SHP77 treated with DMSO at 0.1 percent for 48 hours (cell line): ENCODE data around the gene ITGA2B.
"Not testable (repeated sequence)": the region's sequence is repeated elsewhere in the genome, so short reads cannot be mapped to it uniquely, and the experiment has no call there.

Experiments used
- DNase-seq: peaks from one replicate; lab custom pipeline; 2025; lab: John Stamatoyannopoulos, UW

The ITGA2B gene

GRCh38 chr17:44390250-44390870, 911 bp upstream of the ITGA2B start:
- DNase-seq: no peak

GRCh38 chr17:44389723-44390202, 314 bp upstream of the ITGA2B start:
- DNase-seq: no peak

DNA sequence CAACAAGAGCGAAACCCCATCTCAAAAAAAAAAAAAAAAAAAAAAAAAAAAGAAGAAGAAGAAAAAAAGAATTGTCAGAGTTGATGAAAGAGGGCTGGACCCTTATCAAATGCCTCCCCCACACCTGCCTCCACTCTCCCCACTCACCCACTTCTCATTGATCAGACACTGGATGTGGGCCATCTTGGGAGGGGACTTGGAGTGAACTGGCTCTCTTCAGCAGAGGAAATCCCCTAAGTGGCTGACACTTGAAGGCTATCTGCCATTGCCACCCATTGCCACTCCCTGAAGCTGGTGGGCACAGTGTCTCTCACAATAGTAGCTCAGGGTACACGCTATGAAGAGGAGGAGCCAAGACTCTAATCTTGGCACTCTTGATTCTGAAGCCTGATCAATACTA, 1.6 kb downstream of the ITGA2B start:
- DNase-seq: no peak

DNA sequence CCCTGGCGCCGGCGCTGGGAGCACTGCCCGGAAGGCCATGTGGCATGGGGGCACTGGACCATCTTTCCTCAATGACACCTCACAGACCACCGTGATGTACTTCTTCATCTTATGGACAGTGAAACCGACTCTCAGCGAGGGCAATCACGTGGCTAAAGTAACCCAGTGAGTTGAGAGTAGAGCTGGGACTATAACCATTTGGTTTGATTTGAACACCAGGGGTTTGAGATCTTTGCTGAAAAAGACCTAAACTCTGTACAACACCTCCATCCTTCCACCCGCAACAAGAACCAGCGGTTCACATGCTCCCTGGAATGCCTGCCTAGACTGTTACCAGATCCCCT, 3.3 kb downstream of the ITGA2B start:
- DNase-seq: no peak

DNA sequence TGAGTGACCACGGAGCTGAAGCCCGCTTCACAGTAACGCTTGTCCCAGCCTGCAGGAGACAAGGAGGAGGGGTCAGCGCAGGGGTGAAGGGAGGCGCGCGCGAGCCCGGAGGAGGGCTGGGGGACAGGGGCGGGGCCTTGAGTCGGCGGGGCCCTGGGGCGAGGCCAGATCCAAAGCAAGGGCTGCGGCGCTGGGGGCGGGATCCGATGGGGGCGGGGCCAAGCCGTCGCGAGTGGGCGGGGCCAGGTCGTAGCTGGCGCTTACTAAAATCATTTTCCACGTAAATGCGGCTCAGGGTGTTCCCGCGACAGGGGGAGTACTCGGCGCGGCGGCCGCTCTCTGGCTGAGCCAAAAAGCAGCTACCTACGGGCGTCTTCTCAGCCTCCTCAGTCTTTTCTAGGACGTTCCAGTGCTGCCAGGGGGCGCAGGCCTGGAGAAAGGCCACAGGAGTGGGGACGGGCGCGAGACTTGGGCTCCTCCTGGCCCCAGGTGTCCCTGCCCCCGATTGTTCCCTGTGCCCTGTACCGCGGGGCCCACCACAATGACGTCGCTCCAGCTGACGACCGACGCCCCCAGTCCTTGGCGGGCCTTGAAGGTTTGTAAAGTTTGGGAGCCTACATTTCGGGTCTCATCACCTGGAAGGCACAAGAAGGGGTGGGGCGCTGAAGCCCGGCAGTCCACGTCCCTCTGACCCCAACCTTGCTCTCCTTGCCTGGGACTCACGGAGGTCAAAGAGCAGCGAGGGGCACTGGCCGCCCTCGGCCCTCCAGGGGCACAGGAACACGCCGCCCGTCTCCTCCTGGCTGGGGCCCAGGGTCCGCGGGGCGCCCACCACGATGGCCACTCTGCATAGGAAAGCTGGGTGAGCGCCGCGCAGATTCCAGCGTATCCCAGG, 3.9 kb downstream of the ITGA2B start:
- peak; percentile 32 for DNase-seq

DNA sequence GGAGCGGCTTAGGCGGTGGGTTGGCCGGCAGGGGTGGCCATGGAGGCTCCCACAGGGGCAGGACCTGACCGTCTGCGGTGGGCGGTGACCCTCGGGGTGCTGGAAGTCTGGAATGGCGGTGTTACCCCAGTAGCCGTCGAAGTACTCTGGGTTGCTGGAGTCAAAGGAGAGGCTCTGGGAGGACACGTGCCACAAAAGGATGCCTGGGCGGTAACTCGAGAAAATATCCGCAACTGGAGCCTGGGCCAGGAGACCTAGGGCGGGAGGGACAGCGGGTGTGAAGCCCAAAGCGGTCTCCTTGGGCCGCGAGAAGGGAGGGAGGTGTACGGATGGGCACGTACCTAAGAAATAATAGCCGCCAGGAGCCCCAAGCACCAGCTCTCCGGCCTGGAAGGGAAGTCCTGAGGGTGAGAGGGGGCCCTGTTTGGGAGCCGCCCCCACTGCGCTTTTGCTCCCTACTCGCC, 4.6 kb downstream of the ITGA2B start:
- DNase-seq: no peak

GRCh38 chr17:44384281-44384822, 5.1 kb downstream of the ITGA2B start:
- DNase-seq: no peak

- DNase-seq: no peak
These were observed 5.6 kb downstream of the ITGA2B start for GRCh38 chr17:44383861-44384260.

DNA sequence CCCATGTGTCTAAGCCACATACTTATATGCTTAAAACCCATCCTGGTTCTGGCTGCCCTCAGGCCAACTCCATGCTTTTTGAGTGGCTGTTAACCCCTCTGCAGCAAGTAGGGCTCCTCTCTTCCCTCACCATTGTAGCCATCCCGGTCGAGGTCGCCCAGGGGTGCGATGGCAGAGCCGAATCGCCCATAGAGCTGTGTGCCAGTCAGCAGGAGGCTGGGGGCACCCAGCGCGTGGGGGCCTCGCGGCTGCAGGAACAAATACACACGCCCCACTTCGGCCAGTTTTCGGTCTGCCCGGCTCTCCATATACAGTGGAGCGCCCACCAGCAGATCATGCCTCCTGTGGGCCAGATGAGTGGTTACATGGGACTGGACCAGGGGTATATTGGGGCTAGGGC, 6.1 kb downstream of the ITGA2B start:
- DNase-seq: no peak

- no peak for DNase-seq
These were observed 6.5 kb downstream of the ITGA2B start for GRCh38 chr17:44382917-44383316.

DNA sequence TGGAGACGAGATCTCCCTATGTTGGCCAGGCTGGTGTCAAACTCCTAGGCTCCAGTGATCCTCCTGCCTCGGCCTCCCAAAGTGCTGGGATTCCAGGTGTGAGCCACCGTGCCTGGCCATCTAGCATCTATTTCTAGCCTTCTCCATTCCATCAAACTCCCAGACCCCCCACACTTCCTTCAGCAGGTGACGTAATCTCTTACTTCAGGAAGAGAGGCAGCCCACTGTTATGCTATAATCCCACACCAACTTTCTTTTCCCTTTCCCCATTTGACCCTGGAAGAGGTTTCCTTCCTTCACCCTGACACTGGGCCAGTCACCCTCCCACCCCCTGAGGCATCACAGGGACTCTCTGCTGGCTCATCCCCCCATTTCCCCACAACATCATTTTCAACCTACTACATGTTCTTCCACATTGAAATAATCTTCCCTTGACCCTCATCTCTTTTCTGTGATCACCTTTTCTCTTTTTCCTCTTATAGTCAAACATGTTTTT, 7.6 kb downstream of the ITGA2B start:
- DNase-seq: no peak

DNA sequence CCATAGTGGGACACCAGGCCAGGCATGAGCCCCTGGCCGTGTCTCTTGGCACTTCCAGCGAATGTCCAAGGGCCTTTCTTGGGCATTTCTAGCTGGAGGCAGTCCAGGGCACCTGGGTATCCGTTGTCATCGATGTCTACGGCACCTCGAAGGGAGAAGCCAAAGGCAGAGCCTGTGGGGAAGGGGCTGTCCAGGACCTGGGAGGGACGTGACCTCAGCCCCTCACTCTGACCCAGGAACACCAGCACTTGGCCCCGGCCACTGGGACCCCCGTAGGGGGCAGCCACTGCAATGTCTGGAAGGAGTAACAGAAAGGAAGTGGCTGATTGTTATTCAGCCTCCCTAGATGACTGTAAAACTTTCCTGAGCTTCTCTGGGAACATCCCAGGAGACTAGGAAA, 8.7 kb downstream of the ITGA2B start:
- no peak for DNase-seq

DNA sequence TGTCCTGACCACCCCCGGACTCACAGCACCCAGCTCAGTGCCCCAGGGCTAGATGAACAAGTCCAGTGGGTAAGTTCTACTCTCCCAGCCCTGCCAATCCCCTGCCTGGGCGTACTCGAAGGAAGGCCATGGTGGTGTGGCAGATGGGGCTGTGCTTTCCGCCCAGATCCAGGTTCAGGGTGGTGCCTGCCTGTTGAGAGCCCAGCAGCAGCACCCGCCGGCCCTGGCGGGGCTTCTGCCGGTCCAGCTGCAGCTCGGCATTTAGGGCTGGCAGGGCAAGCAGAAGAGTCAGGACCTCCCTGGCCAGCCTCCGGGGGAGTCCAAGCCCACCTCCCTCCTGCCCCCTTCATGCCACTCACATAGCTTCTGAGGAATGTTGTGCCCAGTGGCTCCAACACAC, 9.6 kb downstream of the ITGA2B start:
- DNase-seq: no peak

DNA sequence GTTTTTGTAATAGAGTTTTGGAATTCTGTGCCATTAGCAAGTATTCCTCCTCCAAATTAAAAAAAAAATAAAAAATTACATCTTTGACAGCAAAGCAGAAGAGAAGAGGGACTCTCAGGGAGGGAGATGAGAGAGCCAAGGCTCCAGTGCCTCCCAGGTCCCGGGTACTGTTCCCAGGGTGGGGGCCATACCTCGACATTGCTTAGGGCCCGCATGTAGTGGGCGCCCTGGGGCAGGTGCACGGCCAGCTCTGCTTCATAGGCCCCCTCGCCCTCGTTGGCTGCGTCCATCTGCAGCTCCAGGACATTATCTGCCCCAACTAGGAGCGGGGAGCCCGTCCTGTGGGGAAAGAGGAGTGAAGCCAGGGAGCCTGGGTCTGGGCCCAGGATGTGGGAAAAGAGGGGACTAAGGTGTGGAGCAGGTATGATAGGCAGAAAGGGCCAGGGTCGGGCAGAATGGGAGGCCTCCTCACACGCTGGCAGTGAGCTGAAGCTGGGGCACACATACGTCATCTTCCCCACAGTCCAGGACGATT, 11.2 kb downstream of the ITGA2B start:
- no peak for DNase-seq

DNA sequence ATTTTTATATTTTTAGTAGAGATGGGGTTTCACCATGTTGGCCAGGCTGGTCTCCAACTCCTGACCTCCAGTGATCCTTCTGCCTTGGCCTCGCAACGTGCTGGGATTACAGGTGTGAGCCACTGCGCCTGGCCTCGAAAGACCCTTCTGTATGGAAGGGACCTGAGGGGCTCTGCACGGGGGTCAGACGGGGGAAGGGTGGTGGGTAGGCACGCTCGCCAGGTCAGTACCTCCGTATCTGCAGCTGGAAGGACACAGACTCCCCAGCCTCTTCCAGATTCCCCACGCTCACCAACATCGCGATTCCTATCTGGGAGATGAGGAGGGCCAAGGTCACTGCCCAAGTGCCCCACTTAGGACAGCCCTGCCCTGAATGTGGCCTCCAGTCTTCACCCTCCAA, 12.7 kb downstream of the ITGA2B start:
- no peak for DNase-seq

DNA sequence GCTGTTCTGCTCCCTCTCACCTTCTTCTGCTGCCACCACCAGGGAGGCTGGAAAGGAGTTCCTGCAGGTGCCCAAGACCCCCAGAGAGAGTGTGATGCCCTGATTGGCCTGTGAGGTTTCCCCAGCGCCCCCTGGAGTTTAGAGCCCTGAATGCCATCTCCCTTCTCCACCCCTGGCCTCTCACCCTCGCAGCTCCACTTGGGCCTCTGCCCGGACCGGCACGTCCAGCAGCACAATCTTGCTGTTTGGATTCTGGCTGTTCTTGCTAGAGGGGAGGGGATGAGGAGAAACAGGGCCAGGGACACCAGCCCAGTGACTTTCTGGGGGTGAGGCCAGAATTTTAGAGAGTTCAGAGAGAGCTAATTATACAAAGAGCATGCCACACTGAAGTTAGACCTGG, 13.3 kb downstream of the ITGA2B start:
- no peak for DNase-seq

- DNase-seq: no peak
These were observed 14.0 kb downstream of the ITGA2B start for GRCh38 chr17:44375196-44376017.

DNA sequence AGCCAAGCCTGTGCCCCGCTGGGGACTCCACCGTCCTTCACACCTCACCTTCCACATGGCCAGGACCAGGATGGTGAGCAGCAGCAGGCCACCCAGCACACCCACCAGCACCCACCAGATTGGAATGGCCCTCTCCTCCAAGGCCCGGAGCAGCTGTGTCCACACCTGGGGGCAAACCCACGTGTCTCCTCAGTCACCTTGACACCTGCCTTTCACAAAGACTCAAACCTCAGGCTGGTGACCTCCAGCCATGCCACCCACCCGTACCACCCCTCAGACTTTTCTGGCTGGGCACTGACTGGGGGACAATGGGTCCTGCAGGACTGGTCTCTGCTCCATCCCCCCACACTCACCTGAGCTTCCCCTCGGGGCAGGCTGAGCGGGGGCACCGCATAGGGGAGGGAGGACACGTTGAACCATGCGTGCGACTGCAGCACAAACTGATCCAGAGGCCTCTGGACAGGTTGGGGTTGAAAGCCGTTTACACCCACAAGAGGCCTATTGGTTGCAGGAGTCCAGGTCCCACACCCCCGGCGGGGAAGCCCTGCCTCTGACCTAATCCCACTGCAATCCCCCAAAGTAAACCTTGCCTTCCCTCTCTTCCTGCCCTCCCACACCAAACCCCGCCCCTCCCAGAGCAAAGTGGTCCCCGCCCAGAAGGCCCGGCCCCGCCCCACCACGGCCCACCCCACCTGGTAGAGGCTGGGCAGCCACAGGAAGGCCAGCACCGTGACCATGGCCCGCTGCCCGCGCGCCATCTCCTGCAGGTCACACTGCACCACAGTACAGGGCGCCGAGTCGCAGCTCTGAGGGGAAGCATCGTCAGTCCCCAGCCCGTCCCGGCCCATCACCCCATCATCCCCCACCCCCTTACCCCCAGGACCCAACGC, 14.9 kb downstream of the ITGA2B start:
- no peak for DNase-seq

GRCh38 chr17:44372036-44372435, 17.4 kb downstream of the ITGA2B start:
- DNase-seq: no peak

GRCh38 chr17:44369414-44370023, 19.9 kb downstream of the ITGA2B start:
- DNase-seq: not testable (repeated sequence)
